ENCODE data around the gene ZNF132. TPM values are rescaled to one million over a fixed set of nuclear protein-coding genes. Genes with fewer than 3 reads are reported as not detected.
A peak's percentile ranks its signal among the peaks of the same experiment; 100 is the strongest.

Gene ZNF132
- total RNA-seq, 6 donors from 2014 or later = 3.5 to 18.9 (median 5.0) TPM

GRCh38 chr19:58468216-58468839 lies 28.4 kb upstream of the ZNF132 start:
- H3K27ac ChIP-seq = no peak overlapping the region
- peaks cover 4 to 43% (median 30%) of the 10 kb centered on the region in 4 donors for H3K36me3 ChIP-seq
- TF ChIP-seq CTCF (IDR thresholded peaks at IDR 0.05) = no peak
- no peak for TF ChIP-seq POLR2A (IDR thresholded peaks at IDR 0.05)
- no peak for TF ChIP-seq POLR2AphosphoS5 (IDR thresholded peaks at IDR 0.05)
- TF ChIP-seq EP300 (IDR thresholded peaks at IDR 0.05) = no peak
- H3K27me3 ChIP-seq = no peaks in the 10 kb centered on the region
- ATAC-seq (ENCODE audit: low FRiP score in 2 of 2) = no peak
- WGBS, 2 donors = 61 to 64% methylated on average over 5 of the region's 5 CpGs
- H3K4me1 ChIP-seq = peaks cover 8 to 21% (median 12%) of the 10 kb centered on the region in 4 donors
- no peaks in the 10 kb centered on the region for H3K9me3 ChIP-seq
- peak overlapping the region in 1 of 4 donors; percentile 99 for H3K4me3 ChIP-seq
- DNase-seq = no peak

- Histone ChIP-seq H3K4me1 (peaks cover 8 to 21% (median 12%) of the 10 kb centered on the region in 4 donors), H3K9me3 (no peaks in the 10 kb centered on the region), H3K36me3 (peaks cover under 1 to 31% (median 20%) of the 10 kb centered on the region in 4 donors), H3K27ac (peak within 1 kb of the TSS; percentile 81 to 88 (median 82)), H3K4me3 (peak within 1 kb of the TSS; percentile 96 to 100 (median 99)), H3K27me3 (no peaks in the 10 kb centered on the region)
- TF ChIP-seq POLR2A (IDR thresholded peaks at IDR 0.05) (peak in 3 of 4 donors; percentile 40 to 76 (median 59)), POLR2AphosphoS5 (IDR thresholded peaks at IDR 0.05) (peak; percentile 63 to 81), CTCF (IDR thresholded peaks at IDR 0.05) (peak in 2 of 6 experiments; percentile 7 to 20), EP300 (IDR thresholded peaks at IDR 0.05) (no peak)
- ATAC-seq (ENCODE audit: low FRiP score in 2 of 2) = peak; percentile 97 to 99
- WGBS, 2 donors = 1 to 2% methylated on average over 8 to 15 of the region's 92 CpGs
- DNase-seq = peak; percentile 98 to 99
These were observed 27.0 kb upstream of the ZNF132 start, which contains the start of gene ZNF324 for GRCh38 chr19:58466760-58467589. Gene ZNF324, plus strand, starts transcription at chr19:58467080. Its CDS starts 2,106 bp downstream, at chr19:58469186.

GRCh38 chr19:58466089-58466759 lies 26.3 kb upstream of the ZNF132 start:
- TF ChIP-seq CTCF (IDR thresholded peaks at IDR 0.05) (no peak), POLR2AphosphoS5 (IDR thresholded peaks at IDR 0.05) (no peak), EP300 (IDR thresholded peaks at IDR 0.05) (no peak), POLR2A (IDR thresholded peaks at IDR 0.05) (no peak)
- Histone ChIP-seq H3K4me3 (peak overlapping the region; percentile 14 to 99 (median 98)), H3K4me1 (peaks cover 8 to 21% (median 12%) of the 10 kb centered on the region in 4 donors), H3K27ac (peak overlapping the region in 1 of 4 donors; percentile 15), H3K9me3 (no peaks in the 10 kb centered on the region), H3K36me3 (peaks cover 0 to 24% (median 15%) of the 10 kb centered on the region in 4 donors), H3K27me3 (no peaks in the 10 kb centered on the region)
- DNase-seq = no peak
- peak in 1 of 2 donors; percentile 14 for ATAC-seq (ENCODE audit: low FRiP score in 2 of 2)
- WGBS, 2 donors = 38 to 39% methylated on average over 20 of the region's 20 CpGs

- no peaks in the 10 kb centered on the region for H3K4me1 ChIP-seq
- ATAC-seq (ENCODE audit: low FRiP score in 2 of 2) (no peak), DNase-seq (no peak)
- H3K36me3 ChIP-seq = peaks cover 0 to 19% (median 11%) of the 10 kb centered on the region in 4 donors
- no peak for TF ChIP-seq CTCF (IDR thresholded peaks at IDR 0.05)
- no peak for TF ChIP-seq POLR2A (IDR thresholded peaks at IDR 0.05)
- TF ChIP-seq POLR2AphosphoS5 (IDR thresholded peaks at IDR 0.05) = no peak
- 93 to 97% methylated on average over 2 of the region's 2 CpGs for WGBS, 2 donors
- H3K27me3 ChIP-seq = no peaks in the 10 kb centered on the region
- H3K27ac ChIP-seq = no peak overlapping the region
- no peaks in the 10 kb centered on the region for H3K9me3 ChIP-seq
- H3K4me3 ChIP-seq = no peak overlapping the region
These were observed 20.1 kb upstream of the ZNF132 start for GRCh38 chr19:58460039-58460438.

All from upper lobe of left lung (tissue), 6 donors.